Mesenchymal stem cell (in vitro differentiated cells and primary cell): ENCODE data around the gene ZNF319.

ENCODE experiments used
- DNase-seq: peaks from one replicate; pipeline ENCODE4 v3.0.0-alpha.2; 2013
- H2AFZ ChIP-seq: one replicate; pipeline ENCODE4 v1.6.1; 2013; ENCODE audit warnings: low read depth, mild to moderate bottlenecking, control low read depth, inconsistent platforms, low read length, moderate library complexity
- H2AK5ac ChIP-seq: 2 replicates; pipeline ENCODE4 v1.6.1; 2013; ENCODE audit warnings: low read length, moderate library complexity, mild to moderate bottlenecking, inconsistent platforms; ENCODE audit not compliant: severe bottlenecking
- H2BK120ac ChIP-seq: one replicate; pipeline ENCODE4 v1.6.1; 2013; ENCODE audit warnings: low read depth, mild to moderate bottlenecking, inconsistent platforms, low read length, moderate library complexity
- H2BK12ac ChIP-seq, 2 experiments: one replicate each; pipeline ENCODE4 v1.6.1; 2013; ENCODE audit warnings: inconsistent platforms in 2 of 2, low read length in 2 of 2, mild to moderate bottlenecking in 2 of 2, moderate library complexity in 2 of 2, control low read depth in 1 of 2
- H2BK15ac ChIP-seq: one replicate; pipeline ENCODE4 v1.6.1; 2013; ENCODE audit warnings: mild to moderate bottlenecking, low read depth, inconsistent platforms; ENCODE audit not compliant: poor library complexity, severe bottlenecking
- H2BK5ac ChIP-seq: 2 replicates; pipeline ENCODE4 v1.6.1; 2013; ENCODE audit warnings: low read depth, mild to moderate bottlenecking, low read length, control low read depth, inconsistent platforms; ENCODE audit not compliant: poor library complexity, severe bottlenecking
- H3K14ac ChIP-seq, 2 experiments: one replicate each; pipeline ENCODE4 v1.6.1; 2013; ENCODE audit warnings: inconsistent platforms in 2 of 2, low read length in 2 of 2, control low read depth in 1 of 2, mild to moderate bottlenecking in 1 of 2, moderate library complexity in 1 of 2
- H3K18ac ChIP-seq, 2 experiments: one replicate each; pipeline ENCODE4 v1.6.1; 2013; ENCODE audit warnings: inconsistent platforms in 2 of 2, low read length in 2 of 2, control low read depth in 1 of 2, low read depth in 1 of 2, mild to moderate bottlenecking in 1 of 2
- H3K23ac ChIP-seq, 2 experiments: one replicate each; pipeline ENCODE4 v1.6.1; 2013; ENCODE audit warnings: inconsistent platforms in 2 of 2, low read length in 2 of 2, mild to moderate bottlenecking in 2 of 2, moderate library complexity in 2 of 2, control low read depth in 1 of 2
- H3K27ac ChIP-seq: 2 replicates; pipeline ENCODE4 v1.5.1; 2013; ENCODE audit warnings: mild to moderate bottlenecking, moderate library complexity, low read length, control low read depth, inconsistent platforms; ENCODE audit not compliant: poor library complexity, severe bottlenecking
- H3K27me3 ChIP-seq, 2 experiments: 2 replicates each; pipeline versions ENCODE4 v1.6.1 to v1.7.0; 2013; ENCODE audit warnings: low read length in 2 of 2, mild to moderate bottlenecking in 2 of 2, moderate library complexity in 2 of 2, control low read depth in 1 of 2, inconsistent platforms in 1 of 2; ENCODE audit not compliant: control insufficient read depth in 1 of 2, insufficient read depth in 1 of 2
- H3K36me3 ChIP-seq, 2 experiments: 2 replicates each; pipeline versions ENCODE4 v1.6.1 to v1.7.0; 2013; ENCODE audit warnings: low read length in 2 of 2, control low read depth in 1 of 2, inconsistent platforms in 1 of 2, low read depth in 1 of 2, mild to moderate bottlenecking in 1 of 2; ENCODE audit not compliant: insufficient read depth in 2 of 2, control insufficient read depth in 1 of 2
- H3K4ac ChIP-seq, 2 experiments: one replicate each; pipeline ENCODE4 v1.6.1; 2013; ENCODE audit warnings: inconsistent platforms in 2 of 2, low read length in 2 of 2, mild to moderate bottlenecking in 2 of 2, moderate library complexity in 2 of 2, control low read depth in 1 of 2, low read depth in 1 of 2
- H3K4me1 ChIP-seq: 2 replicates; pipeline ENCODE4 v1.6.1; 2013; ENCODE audit warnings: low read depth, low read length, control low read depth; ENCODE audit not compliant: control insufficient read depth, insufficient read depth
- H3K4me2 ChIP-seq: 2 replicates; pipeline ENCODE4 v1.6.1; 2013; ENCODE audit warnings: low read length, mild to moderate bottlenecking, inconsistent platforms; ENCODE audit not compliant: poor library complexity, severe bottlenecking
- H3K4me3 ChIP-seq, 2 experiments: 2 replicates each; pipeline versions ENCODE4 v1.5.1 to v1.7.0; 2013; ENCODE audit warnings: low read length in 2 of 2, mild to moderate bottlenecking in 2 of 2, control low read depth in 1 of 2, low read depth in 1 of 2; ENCODE audit not compliant: insufficient read depth in 1 of 2
- H3K79me1 ChIP-seq: replicated peaks from 2 replicates; pipeline ENCODE4 v1.6.1; 2013; ENCODE audit warnings: mild to moderate bottlenecking, control low read depth, low read length, inconsistent platforms; ENCODE audit not compliant: poor library complexity, severe bottlenecking
- H3K9ac ChIP-seq: 2 replicates; pipeline ENCODE4 v1.7.0; 2013; ENCODE audit warnings: mild to moderate bottlenecking, low read length, moderate library complexity
- H3K9me3 ChIP-seq: 2 replicates; pipeline ENCODE4 v1.7.0; 2013; ENCODE audit warnings: mild to moderate bottlenecking, low read length; ENCODE audit not compliant: control insufficient read depth
- H4K8ac ChIP-seq: one replicate; pipeline ENCODE4 v1.6.1; 2013; ENCODE audit warnings: inconsistent platforms, mild to moderate bottlenecking, low read length, moderate library complexity
- H4K91ac ChIP-seq: one replicate; pipeline ENCODE4 v1.6.1; 2013; ENCODE audit warnings: mild to moderate bottlenecking, low read length, inconsistent platforms
- WGBS: methylation state at CpG from one replicate; pipeline ENCODE4 v1.1.7; 2013; ENCODE audit warnings: mixed read lengths; 5-methylcytosine and 5-hydroxymethylcytosine counted together

ZNF319 gene

GRCh38 chr16:57994361-57994760 lies 6.1 kb downstream of the ZNF319 start:
- DNase-seq = no peak
- no peaks in the 10 kb centered on the region for H3K9me3 ChIP-seq
- H3K14ac ChIP-seq = no peak overlapping the region
- H3K18ac ChIP-seq = no peak overlapping the region
- no peak overlapping the region for H3K4me2 ChIP-seq
- no peak overlapping the region for H2BK12ac ChIP-seq
- H3K4me1 ChIP-seq = peaks cover 27% of the 10 kb centered on the region
- no peak overlapping the region for H2BK15ac ChIP-seq
- no peak overlapping the region for H2BK5ac ChIP-seq
- H3K27ac ChIP-seq = no peak overlapping the region
- no peak overlapping the region for H3K4ac ChIP-seq
- H4K91ac ChIP-seq = no peak overlapping the region
- no peak overlapping the region for H2AK5ac ChIP-seq
- H2AFZ ChIP-seq = no peak overlapping the region
- peaks cover 0 to 23% of the 10 kb centered on the region in 2 experiments for H3K27me3 ChIP-seq
- H3K23ac ChIP-seq = no peak overlapping the region
- H3K36me3 ChIP-seq = peaks cover 41 to 57% of the 10 kb centered on the region in 2 experiments
- no peak overlapping the region for H2BK120ac ChIP-seq
- 100% methylated on average over 2 of the region's 4 CpGs for WGBS
- H4K8ac ChIP-seq = no peak overlapping the region
- no peak overlapping the region for H3K9ac ChIP-seq
- no peak overlapping the region for H3K4me3 ChIP-seq
- peaks cover 44% of the 10 kb centered on the region for H3K79me1 ChIP-seq

GRCh38 chr16:57993897-57994296 lies 6.6 kb downstream of the ZNF319 start:
- H3K9ac ChIP-seq = no peak overlapping the region
- WGBS = 100% methylated on average over 3 of the region's 5 CpGs
- no peak for DNase-seq
- H3K4ac ChIP-seq = no peak overlapping the region
- H3K18ac ChIP-seq = no peak overlapping the region
- H3K27ac ChIP-seq = no peak overlapping the region
- peaks cover 43% of the 10 kb centered on the region for H3K79me1 ChIP-seq
- no peak overlapping the region for H2BK5ac ChIP-seq
- no peak overlapping the region for H3K14ac ChIP-seq
- no peak overlapping the region for H3K4me2 ChIP-seq
- H3K9me3 ChIP-seq = no peaks in the 10 kb centered on the region
- H3K4me1 ChIP-seq = peaks cover 26% of the 10 kb centered on the region
- H4K8ac ChIP-seq = no peak overlapping the region
- H2BK120ac ChIP-seq = no peak overlapping the region
- H4K91ac ChIP-seq = no peak overlapping the region
- H2AK5ac ChIP-seq = no peak overlapping the region
- no peak overlapping the region for H3K23ac ChIP-seq
- H2BK15ac ChIP-seq = no peak overlapping the region
- peaks cover 41 to 57% of the 10 kb centered on the region in 2 experiments for H3K36me3 ChIP-seq
- no peak overlapping the region for H2BK12ac ChIP-seq
- H3K4me3 ChIP-seq = no peak overlapping the region
- H3K27me3 ChIP-seq = peaks cover 0 to 23% of the 10 kb centered on the region in 2 experiments
- no peak overlapping the region for H2AFZ ChIP-seq

GRCh38 chr16:57993438-57993837 lies 7.0 kb downstream of the ZNF319 start:
- no peak overlapping the region for H3K23ac ChIP-seq
- 97% methylated on average over 8 of the region's 8 CpGs for WGBS
- no peaks in the 10 kb centered on the region for H3K9me3 ChIP-seq
- H3K27me3 ChIP-seq = peaks cover 0 to 28% of the 10 kb centered on the region in 2 experiments
- no peak overlapping the region for H2AFZ ChIP-seq
- H3K14ac ChIP-seq = no peak overlapping the region
- no peak overlapping the region for H2AK5ac ChIP-seq
- H3K36me3 ChIP-seq = peaks cover 41 to 56% of the 10 kb centered on the region in 2 experiments
- no peak overlapping the region for H3K4me3 ChIP-seq
- H2BK15ac ChIP-seq = no peak overlapping the region
- no peak overlapping the region for H3K18ac ChIP-seq
- DNase-seq = no peak
- no peak overlapping the region for H3K4me2 ChIP-seq
- H2BK120ac ChIP-seq = no peak overlapping the region
- peaks cover 22% of the 10 kb centered on the region for H3K4me1 ChIP-seq
- no peak overlapping the region for H2BK12ac ChIP-seq
- no peak overlapping the region for H4K91ac ChIP-seq
- H3K79me1 ChIP-seq = peaks cover 38% of the 10 kb centered on the region
- H3K4ac ChIP-seq = no peak overlapping the region
- no peak overlapping the region for H3K9ac ChIP-seq
- no peak overlapping the region for H2BK5ac ChIP-seq
- H4K8ac ChIP-seq = no peak overlapping the region
- H3K27ac ChIP-seq = no peak overlapping the region

- Histone ChIP-seq H3K23ac (no peak overlapping the region), H3K27ac (no peak overlapping the region), H3K4ac (no peak overlapping the region), H2BK15ac (no peak overlapping the region), H2BK5ac (no peak overlapping the region), H3K4me2 (no peak overlapping the region), H3K36me3 (peaks cover 34 to 43% of the 10 kb centered on the region in 2 experiments), H4K8ac (no peak overlapping the region), H3K14ac (no peak overlapping the region), H3K4me1 (peaks cover 14% of the 10 kb centered on the region), H4K91ac (no peak overlapping the region), H2BK12ac (no peak overlapping the region), H2AK5ac (no peak overlapping the region), H3K27me3 (peaks cover 9 to 41% of the 10 kb centered on the region in 2 experiments), H3K4me3 (no peak overlapping the region), H2AFZ (no peak overlapping the region), H3K9me3 (no peaks in the 10 kb centered on the region), H3K79me1 (peaks cover 32% of the 10 kb centered on the region), H2BK120ac (no peak overlapping the region), H3K9ac (no peak overlapping the region), H3K18ac (no peak overlapping the region)
- WGBS = 87% methylated on average over 6 of the region's 6 CpGs
- DNase-seq = no peak
Observed at GRCh38 chr16:57992084-57992483, 8.4 kb downstream of the ZNF319 start.
